Neural progenitor cell (in vitro differentiated cells): ENCODE measurements around the gene GPR26.

Experiments
- EZH2phosphoT487 ChIP-seq: fragments of 200-600 bp; sonication (generic); IDR thresholded peaks from 2 replicates; pipeline ENCODE4 v1.6.1; 2017; ENCODE audit warnings: antibody characterized with exemption
- TF ChIP-seq, protein P1 (sequence below): fragments of 200-600 bp; sonication (generic); IDR thresholded peaks from 2 replicates; pipeline ENCODE4 v1.5.1; 2017; ENCODE audit warnings: antibody characterized with exemption, mild to moderate bottlenecking

DNA sequence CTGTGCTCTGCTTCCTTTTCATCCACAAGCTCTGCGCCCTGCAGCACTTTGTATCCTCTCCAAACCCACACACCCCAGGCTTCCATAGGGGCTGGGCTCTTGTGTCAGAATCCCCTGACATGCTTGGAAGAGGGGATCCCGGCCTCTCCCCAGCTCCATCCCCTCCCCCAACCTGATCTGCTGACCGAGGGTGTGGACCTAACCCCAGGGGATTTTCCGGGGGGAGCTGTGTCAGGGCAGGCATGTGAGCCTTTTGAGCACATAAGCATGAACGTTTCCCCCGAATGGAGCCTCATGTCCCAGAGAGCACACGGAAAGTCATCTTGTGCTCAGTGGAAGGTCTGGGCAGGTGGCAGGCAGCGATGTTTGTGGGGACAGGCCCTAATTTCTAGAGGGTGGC, 17.7 kb downstream of the GPR26 start:
- TF ChIP-seq, protein P1, sequence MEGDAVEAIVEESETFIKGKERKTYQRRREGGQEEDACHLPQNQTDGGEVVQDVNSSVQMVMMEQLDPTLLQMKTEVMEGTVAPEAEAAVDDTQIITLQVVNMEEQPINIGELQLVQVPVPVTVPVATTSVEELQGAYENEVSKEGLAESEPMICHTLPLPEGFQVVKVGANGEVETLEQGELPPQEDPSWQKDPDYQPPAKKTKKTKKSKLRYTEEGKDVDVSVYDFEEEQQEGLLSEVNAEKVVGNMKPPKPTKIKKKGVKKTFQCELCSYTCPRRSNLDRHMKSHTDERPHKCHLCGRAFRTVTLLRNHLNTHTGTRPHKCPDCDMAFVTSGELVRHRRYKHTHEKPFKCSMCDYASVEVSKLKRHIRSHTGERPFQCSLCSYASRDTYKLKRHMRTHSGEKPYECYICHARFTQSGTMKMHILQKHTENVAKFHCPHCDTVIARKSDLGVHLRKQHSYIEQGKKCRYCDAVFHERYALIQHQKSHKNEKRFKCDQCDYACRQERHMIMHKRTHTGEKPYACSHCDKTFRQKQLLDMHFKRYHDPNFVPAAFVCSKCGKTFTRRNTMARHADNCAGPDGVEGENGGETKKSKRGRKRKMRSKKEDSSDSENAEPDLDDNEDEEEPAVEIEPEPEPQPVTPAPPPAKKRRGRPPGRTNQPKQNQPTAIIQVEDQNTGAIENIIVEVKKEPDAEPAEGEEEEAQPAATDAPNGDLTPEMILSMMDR: no peak
- TF ChIP-seq EZH2phosphoT487: no peak
